Activated CD8-positive, alpha-beta memory T cell treated with anti-CD3 and anti-CD28 coated beads for 48 hours (primary cell): ENCODE measurements around the gene CDH23.

Experiments
- DNase-seq, 3 experiments: peaks; one replicate each; pipeline ENCODE4 v3.0.0-alpha.2; 2020; ENCODE audit warnings: low read depth in 2 of 3, low spot score in 2 of 3

CDH23 gene

GRCh38 chr10:71618598-71618997, 221.9 kb downstream of the CDH23 start:
- DNase-seq, result no peak

- no peak for DNase-seq
Observed at GRCh38 chr10:71620642-71621041, 223.9 kb downstream of the CDH23 start.

- DNase-seq, result no peak
Observed at GRCh38 chr10:71621231-71622153, 224.8 kb downstream of the CDH23 start.

- DNase-seq, result no peak
Observed at GRCh38 chr10:71622154-71622526, 225.4 kb downstream of the CDH23 start.

- DNase-seq, result no peak
Observed at GRCh38 chr10:71622616-71623015, 225.9 kb downstream of the CDH23 start.

GRCh38 chr10:71623098-71623985, 226.6 kb downstream of the CDH23 start:
- DNase-seq, result no peak

- DNase-seq, result no peak
Observed at GRCh38 chr10:71623986-71624291, 227.2 kb downstream of the CDH23 start.

- no peak for DNase-seq
Observed at GRCh38 chr10:71625445-71626175, 228.9 kb downstream of the CDH23 start.

GRCh38 chr10:71627230-71627939, 230.7 kb downstream of the CDH23 start:
- DNase-seq, result no peak

GRCh38 chr10:71627956-71628355, 231.2 kb downstream of the CDH23 start:
- DNase-seq, result no peak

GRCh38 chr10:71629131-71629530, 232.4 kb downstream of the CDH23 start:
- no peak for DNase-seq

- DNase-seq, result no peak
Observed at GRCh38 chr10:71630168-71630567, 233.4 kb downstream of the CDH23 start.

GRCh38 chr10:71631007-71631861, 234.5 kb downstream of the CDH23 start:
- no peak for DNase-seq

GRCh38 chr10:71632200-71632820, 235.6 kb downstream of the CDH23 start:
- no peak for DNase-seq

GRCh38 chr10:71632896-71633600, 236.3 kb downstream of the CDH23 start:
- DNase-seq, result no peak

- DNase-seq, result no peak
Observed at GRCh38 chr10:71633920-71634319, 237.2 kb downstream of the CDH23 start.

GRCh38 chr10:71634531-71635164, 237.9 kb downstream of the CDH23 start:
- DNase-seq, result no peak

- no peak for DNase-seq
Observed at GRCh38 chr10:71635251-71635866, 238.6 kb downstream of the CDH23 start.
